ENCODE results near the gene RSL1D1. TPM values are rescaled to one million over a fixed set of nuclear protein-coding genes. Genes with fewer than 3 reads are reported as not detected.
"Not testable (repeated sequence)": the region's sequence is repeated elsewhere in the genome, so short reads cannot be mapped to it uniquely, and the experiment has no call there.

Gene RSL1D1
- total and polyA plus RNA-seq, 4 donors, result 67.2 to 133 (median 109) TPM

GRCh38 chr16:11833951-11834695, 17.2 kb downstream of the RSL1D1 start:
- no CpG with 5 or more reads among the region's 6 CpGs for WGBS (ENCODE audit: insufficient coverage)
- Histone ChIP-seq H3K27me3 (ENCODE audit: control insufficient read depth, insufficient read depth, low read length) (no peaks in the 10 kb centered on the region), H3K9me3 (ENCODE audit: control insufficient read depth, insufficient read depth, low read length) (no peaks in the 10 kb centered on the region), H3K4me3 (ENCODE audit: low read depth, low read length) (no peak overlapping the region), H3K4me1 (ENCODE audit: control insufficient read depth, insufficient read depth, low read length) (no peaks in the 10 kb centered on the region), H3K36me3 (ENCODE audit: control insufficient read depth, insufficient read depth, low read length) (peaks cover 25% of the 10 kb centered on the region), H3K27ac (ENCODE audit: low read depth, low read length) (no peak overlapping the region)
- DNase-seq (ENCODE audit: low read depth in 4 of 6, low spot score in 6 of 6), result peak in 1 of 6 donors; percentile 46

DNA sequence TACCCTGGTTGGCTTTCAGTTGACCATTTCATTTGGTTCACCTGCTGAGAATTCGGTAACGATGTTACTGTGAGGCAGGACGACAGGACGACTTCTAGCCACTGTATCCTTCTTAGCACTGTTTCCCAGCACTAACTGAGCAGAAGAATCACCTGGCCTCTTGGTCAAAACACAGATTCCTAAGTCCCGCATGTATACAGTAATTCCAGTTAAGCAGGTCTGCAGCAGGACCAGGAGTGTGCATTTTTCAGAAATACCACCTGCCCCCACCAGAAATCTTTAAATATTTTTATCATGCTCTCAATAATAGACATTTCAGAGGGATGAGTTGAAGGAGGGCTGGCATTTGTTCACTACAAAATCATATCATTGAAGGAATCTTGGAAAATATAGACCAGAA, 22.6 kb downstream of the RSL1D1 start:
- Histone ChIP-seq H3K36me3 (ENCODE audit: control insufficient read depth, insufficient read depth, low read length) (no peaks in the 10 kb centered on the region), H3K9me3 (ENCODE audit: control insufficient read depth, insufficient read depth, low read length) (no peaks in the 10 kb centered on the region), H3K27ac (ENCODE audit: low read depth, low read length) (no peak overlapping the region), H3K4me3 (ENCODE audit: low read depth, low read length) (no peak overlapping the region), H3K4me1 (ENCODE audit: control insufficient read depth, insufficient read depth, low read length) (no peaks in the 10 kb centered on the region), H3K27me3 (ENCODE audit: control insufficient read depth, insufficient read depth, low read length) (no peaks in the 10 kb centered on the region)
- no peak for DNase-seq (ENCODE audit: low read depth in 4 of 6, low spot score in 6 of 6)
- 96% methylated on average over 5 of the region's 5 CpGs for WGBS (ENCODE audit: insufficient coverage)

- H3K36me3 ChIP-seq (ENCODE audit: control insufficient read depth, insufficient read depth, low read length); H3K9me3 ChIP-seq (ENCODE audit: control insufficient read depth, insufficient read depth, low read length); DNase-seq (ENCODE audit: low read depth in 4 of 6, low spot score in 6 of 6); H3K4me1 ChIP-seq (ENCODE audit: control insufficient read depth, insufficient read depth, low read length); H3K4me3 ChIP-seq (ENCODE audit: low read depth, low read length); H3K27me3 ChIP-seq (ENCODE audit: control insufficient read depth, insufficient read depth, low read length); H3K27ac ChIP-seq (ENCODE audit: low read depth, low read length): not testable (repeated sequence)
- 100% methylated on average over 4 of the region's 13 CpGs for WGBS (ENCODE audit: insufficient coverage)
Measured at GRCh38 chr16:11825520-11826165, 25.7 kb downstream of the RSL1D1 start.

DNA sequence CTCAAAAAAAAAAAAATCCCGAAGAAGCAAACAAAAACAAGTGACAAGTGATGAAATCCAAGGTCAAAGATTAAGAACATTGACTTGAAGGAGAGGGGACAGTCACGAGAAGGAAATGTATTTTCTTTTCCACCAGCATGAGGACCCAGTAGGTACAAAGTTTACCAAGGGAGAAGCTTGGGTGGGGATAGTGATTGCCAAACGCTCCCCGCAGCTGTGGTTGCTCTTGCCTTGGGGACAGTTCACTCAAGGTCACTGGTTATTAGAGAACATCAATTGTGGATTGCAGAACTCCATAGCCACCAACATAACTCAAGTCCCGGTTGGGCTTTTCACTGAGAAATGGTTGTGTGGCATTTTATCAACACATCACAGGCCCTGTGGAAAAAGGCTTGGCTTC, 27.0 kb downstream of the RSL1D1 start:
- no peak overlapping the region for H3K4me3 ChIP-seq (ENCODE audit: low read depth, low read length)
- H3K9me3 ChIP-seq (ENCODE audit: control insufficient read depth, insufficient read depth, low read length), result no peaks in the 10 kb centered on the region
- H3K27ac ChIP-seq (ENCODE audit: low read depth, low read length), result no peak overlapping the region
- H3K36me3 ChIP-seq (ENCODE audit: control insufficient read depth, insufficient read depth, low read length), result no peaks in the 10 kb centered on the region
- H3K4me1 ChIP-seq (ENCODE audit: control insufficient read depth, insufficient read depth, low read length), result no peaks in the 10 kb centered on the region
- H3K27me3 ChIP-seq (ENCODE audit: control insufficient read depth, insufficient read depth, low read length), result no peaks in the 10 kb centered on the region
- DNase-seq (ENCODE audit: low read depth in 4 of 6, low spot score in 6 of 6), result no peak
- WGBS (ENCODE audit: insufficient coverage), result 100% methylated on average over 1 of the region's 5 CpGs

DNA sequence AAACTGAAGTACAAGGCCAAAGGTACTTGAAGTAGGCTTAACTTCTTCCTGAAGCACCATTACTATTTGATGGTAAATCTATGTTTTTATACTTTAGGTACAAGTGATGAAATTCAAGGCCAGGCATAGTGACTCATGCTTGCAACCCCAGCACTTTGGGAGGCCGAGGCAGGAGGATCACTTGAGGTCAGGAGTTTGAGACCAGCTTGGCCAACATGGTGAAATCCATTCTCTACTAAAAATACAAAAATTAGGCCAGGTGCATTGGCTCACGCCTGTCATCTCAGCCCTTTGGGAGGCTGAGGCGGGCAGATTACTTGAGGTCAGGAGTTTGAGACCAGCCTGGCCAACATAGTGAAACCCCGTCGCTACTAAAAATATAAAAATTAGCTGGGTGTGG, 27.7 kb downstream of the RSL1D1 start:
- not testable (repeated sequence) for H3K9me3 ChIP-seq (ENCODE audit: control insufficient read depth, insufficient read depth, low read length); H3K4me1 ChIP-seq (ENCODE audit: control insufficient read depth, insufficient read depth, low read length); DNase-seq (ENCODE audit: low read depth in 4 of 6, low spot score in 6 of 6); H3K36me3 ChIP-seq (ENCODE audit: control insufficient read depth, insufficient read depth, low read length); H3K27ac ChIP-seq (ENCODE audit: low read depth, low read length); H3K27me3 ChIP-seq (ENCODE audit: control insufficient read depth, insufficient read depth, low read length); H3K4me3 ChIP-seq (ENCODE audit: low read depth, low read length)
- WGBS (ENCODE audit: insufficient coverage), result 100% methylated on average over 5 of the region's 5 CpGs

DNA sequence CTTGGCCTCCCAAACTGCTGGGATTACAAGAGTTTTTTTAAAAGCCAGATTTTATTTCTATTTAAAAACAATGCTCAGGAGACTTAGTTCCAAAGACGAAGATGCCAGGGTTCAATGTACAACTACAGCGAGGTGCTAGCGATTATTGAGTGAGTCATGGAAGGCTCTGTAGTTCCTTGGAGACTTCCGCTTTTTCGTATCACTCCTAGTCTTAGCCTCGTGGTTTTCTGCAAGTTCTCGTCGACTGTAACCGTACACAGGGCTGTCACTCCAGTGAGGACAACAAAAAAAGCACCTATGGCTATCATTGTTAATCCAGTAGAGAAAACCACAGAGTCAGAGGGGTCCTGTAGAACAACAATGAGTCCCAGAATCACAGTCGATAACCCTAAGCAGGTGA, 31.5 kb downstream of the RSL1D1 start:
- Histone ChIP-seq H3K9me3 (ENCODE audit: control insufficient read depth, insufficient read depth, low read length) (no peaks in the 10 kb centered on the region), H3K27ac (ENCODE audit: low read depth, low read length) (no peak overlapping the region), H3K27me3 (ENCODE audit: control insufficient read depth, insufficient read depth, low read length) (no peaks in the 10 kb centered on the region), H3K4me1 (ENCODE audit: control insufficient read depth, insufficient read depth, low read length) (no peaks in the 10 kb centered on the region), H3K36me3 (ENCODE audit: control insufficient read depth, insufficient read depth, low read length) (no peaks in the 10 kb centered on the region), H3K4me3 (ENCODE audit: low read depth, low read length) (no peak overlapping the region)
- WGBS (ENCODE audit: insufficient coverage), result 92% methylated on average over 9 of the region's 10 CpGs
- DNase-seq (ENCODE audit: low read depth in 4 of 6, low spot score in 6 of 6), result no peak

GRCh38 chr16:11818970-11819369, 32.4 kb downstream of the RSL1D1 start:
- WGBS (ENCODE audit: insufficient coverage), result 97% methylated on average over 6 of the region's 13 CpGs
- H3K27ac ChIP-seq (ENCODE audit: low read depth, low read length); H3K9me3 ChIP-seq (ENCODE audit: control insufficient read depth, insufficient read depth, low read length); H3K4me3 ChIP-seq (ENCODE audit: low read depth, low read length); DNase-seq (ENCODE audit: low read depth in 4 of 6, low spot score in 6 of 6); H3K36me3 ChIP-seq (ENCODE audit: control insufficient read depth, insufficient read depth, low read length); H3K4me1 ChIP-seq (ENCODE audit: control insufficient read depth, insufficient read depth, low read length); H3K27me3 ChIP-seq (ENCODE audit: control insufficient read depth, insufficient read depth, low read length): not testable (repeated sequence)

DNA sequence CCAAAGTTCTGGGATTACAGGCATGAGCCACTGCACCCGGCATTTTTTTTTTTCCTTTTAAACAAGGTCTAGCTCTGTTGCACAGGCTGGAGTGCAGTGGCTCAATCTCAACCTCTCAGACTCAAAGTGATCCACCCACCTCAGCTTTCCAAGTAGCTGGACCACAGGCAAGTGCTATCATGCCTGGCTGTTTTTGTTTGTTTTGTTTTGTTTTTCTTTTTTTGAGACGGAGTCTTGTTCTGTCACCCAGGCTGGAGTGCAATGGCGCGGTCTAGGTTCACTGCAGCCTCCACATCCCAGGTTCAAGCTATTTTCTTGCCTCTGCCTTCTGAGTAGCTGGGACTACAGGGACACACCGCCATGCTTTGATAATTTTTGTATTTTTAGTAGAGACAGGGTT, 35.2 kb downstream of the RSL1D1 start:
- WGBS (ENCODE audit: insufficient coverage), result 71% methylated on average over 4 of the region's 5 CpGs
- no peaks in the 10 kb centered on the region for H3K27me3 ChIP-seq (ENCODE audit: control insufficient read depth, insufficient read depth, low read length)
- no peaks in the 10 kb centered on the region for H3K36me3 ChIP-seq (ENCODE audit: control insufficient read depth, insufficient read depth, low read length)

DNA sequence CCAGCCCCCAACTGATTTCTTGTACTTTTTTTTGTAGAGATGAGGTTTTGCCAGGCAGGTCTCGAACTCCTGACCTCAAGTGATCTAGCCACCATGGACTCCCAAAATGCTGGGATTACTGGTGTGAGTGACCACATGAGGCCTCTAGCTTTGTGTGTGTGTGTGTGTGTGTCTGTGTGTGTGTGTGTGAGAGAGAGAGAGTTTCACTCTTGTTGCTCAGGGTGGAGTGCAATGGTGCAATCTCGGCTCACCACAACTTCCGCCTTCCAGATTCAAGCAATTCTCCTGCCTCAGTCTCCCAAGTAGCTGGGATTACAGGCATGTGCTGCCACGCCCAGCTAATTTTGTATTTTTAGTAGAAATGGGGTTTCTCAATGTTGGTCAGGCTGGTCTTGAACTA, 36.5 kb downstream of the RSL1D1 start:
- not testable (repeated sequence) for H3K4me1 ChIP-seq (ENCODE audit: control insufficient read depth, insufficient read depth, low read length); H3K36me3 ChIP-seq (ENCODE audit: control insufficient read depth, insufficient read depth, low read length); H3K4me3 ChIP-seq (ENCODE audit: low read depth, low read length); H3K27me3 ChIP-seq (ENCODE audit: control insufficient read depth, insufficient read depth, low read length); H3K9me3 ChIP-seq (ENCODE audit: control insufficient read depth, insufficient read depth, low read length); H3K27ac ChIP-seq (ENCODE audit: low read depth, low read length); DNase-seq (ENCODE audit: low read depth in 4 of 6, low spot score in 6 of 6)
- 84% methylated on average over 2 of the region's 4 CpGs for WGBS (ENCODE audit: insufficient coverage)

More for the DNA sequence above, 35.2 kb downstream of the RSL1D1 start:
- H3K4me1 ChIP-seq (ENCODE audit: control insufficient read depth, insufficient read depth, low read length), result no peaks in the 10 kb centered on the region
- H3K27ac ChIP-seq (ENCODE audit: low read depth, low read length), result no peak overlapping the region
- no peaks in the 10 kb centered on the region for H3K9me3 ChIP-seq (ENCODE audit: control insufficient read depth, insufficient read depth, low read length)
- DNase-seq (ENCODE audit: low read depth in 4 of 6, low spot score in 6 of 6), result no peak
- no peak overlapping the region for H3K4me3 ChIP-seq (ENCODE audit: low read depth, low read length)

GRCh38 chr16:11806721-11807120, 44.6 kb downstream of the RSL1D1 start:
- no peaks in the 10 kb centered on the region for H3K36me3 ChIP-seq (ENCODE audit: control insufficient read depth, insufficient read depth, low read length)
- H3K9me3 ChIP-seq (ENCODE audit: control insufficient read depth, insufficient read depth, low read length), result no peaks in the 10 kb centered on the region
- no peak for DNase-seq (ENCODE audit: low read depth in 4 of 6, low spot score in 6 of 6)
- no peak overlapping the region for H3K27ac ChIP-seq (ENCODE audit: low read depth, low read length)
- no peaks in the 10 kb centered on the region for H3K27me3 ChIP-seq (ENCODE audit: control insufficient read depth, insufficient read depth, low read length)
- H3K4me3 ChIP-seq (ENCODE audit: low read depth, low read length), result no peak overlapping the region
- no peaks in the 10 kb centered on the region for H3K4me1 ChIP-seq (ENCODE audit: control insufficient read depth, insufficient read depth, low read length)
- 70% methylated on average over 2 of the region's 8 CpGs for WGBS (ENCODE audit: insufficient coverage)

Measured in spinal cord (tissue), 10 donors.